HG02588 (cell line): ENCODE results near the gene PSMB7.

ENCODE experiments used
- ATAC-seq: cut with Tn5 transposase; IDR thresholded peaks from one replicate; pipeline ENCODE4 v1.9.1; 2021; ENCODE audit warnings: mild to moderate bottlenecking, moderate library complexity; ENCODE audit not compliant: unreplicated experiment

PSMB7 gene

DNA sequence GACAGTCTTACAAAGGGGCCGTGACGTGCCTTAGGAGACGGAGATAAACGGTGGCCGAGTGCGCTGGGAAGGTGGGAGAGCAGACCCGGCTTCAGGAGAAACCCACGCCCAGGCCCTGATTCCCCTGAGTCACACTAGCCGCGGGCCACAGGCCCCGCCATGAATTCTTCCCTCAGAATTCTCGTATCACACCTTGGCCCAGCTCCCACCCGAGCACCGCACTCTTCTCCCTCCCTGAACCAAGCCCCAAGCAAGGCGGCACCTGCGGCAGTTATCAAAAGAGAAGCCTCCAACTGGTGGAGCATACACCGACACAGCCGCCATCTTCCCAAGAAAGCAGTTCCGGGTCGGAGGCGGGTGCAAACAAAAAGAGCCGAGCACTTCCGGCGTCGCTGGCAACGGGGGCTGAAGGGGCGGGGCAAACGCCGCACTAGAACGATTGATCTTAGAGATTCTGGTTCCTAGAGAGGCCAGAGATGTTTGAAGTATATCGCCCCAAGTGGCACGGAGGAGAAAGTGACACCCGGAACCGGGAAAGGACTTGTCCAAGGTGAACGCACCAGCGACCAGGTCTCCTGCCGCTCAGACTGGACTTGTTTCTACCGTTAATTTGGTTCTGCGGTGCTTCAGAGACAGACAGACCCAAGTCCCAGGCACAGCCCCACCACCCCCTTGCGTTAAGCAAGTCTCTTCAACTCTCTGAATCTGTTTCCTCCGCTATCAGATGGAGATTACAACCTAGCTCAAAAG is at the start of gene PSMB7:
TSS of gene PSMB7 (minus strand) at position 341 of the 750 bp plus-strand sequence. CDS start at position 324, 17 bp downstream.
- peak; percentile 87 for ATAC-seq

DNA sequence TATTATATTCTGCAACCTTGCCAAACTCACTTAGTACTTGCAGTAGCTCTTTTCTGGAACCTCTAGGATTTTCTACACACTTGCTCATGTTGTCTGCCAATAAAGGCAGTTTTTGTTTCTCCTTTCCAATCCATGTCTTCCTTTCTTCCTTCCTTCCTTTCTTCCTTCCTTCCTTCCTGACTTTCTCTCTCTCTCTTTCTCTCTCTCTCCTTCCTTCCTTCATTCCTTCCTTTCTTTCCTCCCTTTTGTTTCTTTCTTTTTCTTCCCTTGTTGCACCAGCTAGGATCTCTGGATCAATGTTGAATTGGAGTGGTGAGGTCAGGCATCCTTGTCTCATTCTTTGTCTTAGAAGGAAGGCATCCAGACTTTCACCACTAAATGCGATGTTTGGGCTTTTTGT is 47.5 kb upstream of the PSMB7 start:
- ATAC-seq, result no peak

DNA sequence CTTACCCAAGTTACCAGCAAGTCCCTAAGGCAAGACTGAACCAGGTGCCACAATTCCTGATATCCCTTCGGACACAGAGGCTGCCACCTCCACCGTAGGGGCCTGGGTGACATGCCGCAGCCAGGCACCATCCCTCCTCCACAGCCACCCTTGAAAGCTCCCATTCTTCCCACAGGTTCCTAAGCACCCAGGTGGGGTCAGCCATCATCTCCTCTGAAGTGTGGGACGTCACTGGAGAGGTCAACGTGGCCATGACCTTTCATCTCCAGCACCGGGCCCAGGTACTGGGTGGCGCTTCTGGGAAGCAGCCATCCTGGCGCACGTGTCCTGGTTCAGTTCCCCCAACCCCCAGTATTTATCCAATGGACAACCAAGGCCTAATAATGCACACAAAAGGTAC is 43.2 kb upstream of the PSMB7 start:
- ATAC-seq, result no peak

DNA sequence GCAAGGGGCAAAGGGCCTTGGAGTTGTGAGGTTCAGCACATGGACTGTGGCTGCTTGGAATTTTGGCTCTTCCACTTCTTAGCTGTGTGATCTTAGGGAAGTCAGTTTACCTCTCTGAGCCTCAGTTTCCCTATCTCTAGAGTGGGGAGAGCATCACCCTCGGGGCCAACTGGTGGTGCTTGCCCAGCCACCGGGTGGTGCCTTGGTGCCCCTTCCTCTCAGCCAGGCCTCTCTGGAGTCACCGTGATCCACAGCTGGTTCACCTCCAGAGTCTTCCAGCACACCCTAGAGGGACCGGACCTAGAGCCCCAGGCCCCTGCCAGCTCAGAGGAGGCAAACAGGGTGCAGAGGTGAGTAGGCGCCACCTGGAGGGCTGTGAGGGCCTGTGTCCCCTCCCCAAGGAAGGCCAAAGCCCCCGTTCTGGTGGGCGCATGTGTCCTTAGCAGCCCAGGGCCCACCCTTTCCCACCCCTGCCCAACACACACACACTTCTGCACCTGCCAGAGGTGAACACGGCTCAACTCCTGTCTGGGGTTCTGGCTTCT is 42.7 kb upstream of the PSMB7 start:
- no peak for ATAC-seq

DNA sequence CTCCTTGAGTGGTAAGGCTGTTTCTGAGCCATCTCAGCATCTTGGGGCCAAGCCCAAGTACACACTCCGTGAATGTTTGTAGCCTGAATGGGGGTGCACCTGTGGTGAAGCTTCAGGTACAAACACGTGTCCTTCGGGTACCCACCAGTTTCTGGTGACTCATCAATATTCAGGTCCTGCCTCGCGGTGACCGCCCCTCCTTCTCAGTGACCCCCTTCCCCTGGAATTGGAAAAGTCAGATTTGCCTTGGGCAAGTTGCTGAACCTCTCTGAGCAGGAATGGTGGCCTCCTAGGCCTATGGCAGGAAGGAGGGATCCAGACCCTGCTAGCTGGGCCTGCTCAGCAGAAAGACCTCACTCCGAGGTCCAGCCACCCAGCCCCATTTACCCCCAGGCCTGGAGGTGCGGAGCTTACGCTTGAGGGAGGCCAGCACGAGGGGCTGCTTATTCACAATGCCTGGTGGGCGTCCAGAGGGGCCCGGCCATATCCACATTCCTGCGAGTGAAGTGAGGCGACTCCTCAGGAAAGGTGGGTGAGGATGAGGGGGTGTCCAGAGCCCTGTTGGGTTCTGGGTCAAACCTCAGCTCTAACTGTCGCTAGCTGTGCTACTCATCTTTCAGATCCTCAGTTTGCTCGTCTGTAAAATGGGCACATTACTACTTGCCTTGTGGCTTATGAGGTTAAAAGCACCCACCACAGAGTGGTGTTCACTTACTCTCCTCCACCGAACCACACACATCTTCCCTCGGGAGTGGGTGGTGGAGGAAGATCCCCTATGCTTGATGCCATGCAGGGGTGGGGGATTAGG is 42.0 kb upstream of the PSMB7 start:
- no peak for ATAC-seq

DNA sequence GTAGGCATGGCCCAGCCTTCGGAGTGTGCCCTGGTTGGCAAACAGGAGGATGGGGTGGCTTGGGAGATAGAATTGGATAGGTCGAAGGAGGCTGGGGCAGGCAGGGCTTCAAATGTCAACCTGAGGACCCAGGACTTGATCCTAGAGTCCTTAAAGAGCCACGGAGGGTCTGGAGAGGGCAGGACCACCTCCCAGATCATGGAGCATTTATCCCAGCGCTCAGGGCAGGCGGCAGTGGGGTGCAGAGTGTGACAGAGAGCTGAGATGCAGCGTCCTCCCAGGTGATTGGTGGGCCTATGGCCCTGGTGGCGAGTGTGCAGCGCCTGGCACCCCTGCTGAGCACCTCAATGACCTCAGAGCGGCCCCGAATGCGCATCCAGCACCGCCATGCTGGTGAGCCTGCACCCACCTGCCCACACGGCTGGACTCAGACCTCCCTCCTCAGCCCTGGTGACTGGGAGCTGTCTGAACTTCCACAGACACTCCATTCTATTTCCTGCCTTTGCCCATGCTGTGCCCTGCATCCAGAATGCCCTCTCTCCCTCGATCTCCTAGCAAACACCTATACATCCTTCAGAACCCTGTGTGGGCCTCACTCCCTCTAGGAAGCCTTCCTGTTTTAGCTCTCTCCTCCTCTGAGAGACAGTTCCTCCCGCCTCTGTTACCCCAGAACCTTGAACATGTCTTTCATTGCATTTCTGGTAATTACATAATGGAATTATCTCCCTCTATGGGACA is 41.3 kb upstream of the PSMB7 start:
- no peak for ATAC-seq

DNA sequence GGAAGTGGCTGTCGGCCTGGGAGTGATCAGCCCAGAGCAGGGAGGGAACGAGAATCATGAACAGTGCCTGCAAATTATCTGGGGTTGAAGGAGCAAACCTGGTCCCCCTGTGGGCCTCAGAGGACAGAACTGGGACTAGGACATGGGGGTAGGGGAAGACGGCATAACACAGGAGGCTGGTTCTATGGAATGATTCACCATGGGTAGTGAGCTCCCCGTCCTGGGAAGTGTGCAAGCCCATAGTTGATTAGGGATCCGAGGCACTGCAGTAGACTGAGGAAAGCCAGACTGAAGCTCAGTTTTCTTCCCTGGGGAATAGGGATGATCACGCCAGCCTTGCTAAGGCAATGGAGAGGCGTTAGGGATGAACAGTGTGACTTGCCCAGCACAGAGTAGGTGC is 40.6 kb upstream of the PSMB7 start:
- no peak for ATAC-seq

DNA sequence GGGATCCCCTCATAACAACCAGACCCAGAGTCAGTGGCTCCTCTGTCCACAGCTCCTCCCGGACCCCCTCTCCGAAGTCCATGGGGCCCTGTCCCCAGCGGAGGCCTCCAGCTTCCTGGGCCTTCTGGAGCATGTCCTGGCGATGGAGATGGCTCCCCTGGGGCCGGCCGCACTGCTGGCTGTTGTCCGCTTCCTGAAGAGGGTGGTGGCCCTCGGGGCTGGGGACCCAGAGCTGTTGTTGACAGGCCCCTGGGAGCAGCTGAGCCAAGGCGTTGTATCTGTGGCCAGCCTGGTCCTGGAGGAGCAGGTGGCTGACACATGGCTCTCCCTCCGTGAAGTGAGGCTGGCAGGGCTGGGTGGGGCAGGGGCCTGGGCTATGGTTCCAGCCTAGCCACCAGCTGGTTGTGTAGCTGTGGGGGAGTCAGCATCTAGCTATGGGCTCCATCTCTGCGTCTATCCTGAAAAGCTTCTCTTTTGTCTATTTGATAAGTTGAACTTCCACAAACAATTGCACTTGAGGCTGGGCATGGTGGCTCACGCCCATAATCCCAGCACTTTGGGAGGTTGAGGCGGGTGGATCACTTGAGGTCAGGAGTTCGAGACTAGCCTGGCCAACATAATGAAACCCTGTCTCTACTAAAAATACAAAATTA is 39.7 kb upstream of the PSMB7 start:
- no peak for ATAC-seq

DNA sequence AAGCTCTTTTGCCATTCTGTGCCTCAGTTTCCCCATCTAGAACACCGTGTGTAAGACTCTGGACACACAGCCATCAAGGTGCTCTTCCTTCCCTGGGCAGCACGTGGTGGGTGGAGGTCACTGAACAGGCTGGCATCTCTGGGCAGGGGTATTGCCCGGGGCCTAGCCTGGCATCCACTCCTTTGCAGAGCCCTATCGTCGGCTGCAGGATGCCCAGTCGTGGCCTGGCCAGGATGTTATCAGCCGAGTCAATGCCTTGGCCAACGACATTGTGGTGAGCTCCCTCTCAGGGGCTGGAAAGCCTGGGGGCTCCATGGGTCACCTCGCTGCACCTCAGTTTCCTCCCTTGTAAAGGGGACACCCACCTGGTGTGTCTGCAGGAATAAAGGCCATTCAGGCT is 39.1 kb upstream of the PSMB7 start:
- ATAC-seq, result no peak

DNA sequence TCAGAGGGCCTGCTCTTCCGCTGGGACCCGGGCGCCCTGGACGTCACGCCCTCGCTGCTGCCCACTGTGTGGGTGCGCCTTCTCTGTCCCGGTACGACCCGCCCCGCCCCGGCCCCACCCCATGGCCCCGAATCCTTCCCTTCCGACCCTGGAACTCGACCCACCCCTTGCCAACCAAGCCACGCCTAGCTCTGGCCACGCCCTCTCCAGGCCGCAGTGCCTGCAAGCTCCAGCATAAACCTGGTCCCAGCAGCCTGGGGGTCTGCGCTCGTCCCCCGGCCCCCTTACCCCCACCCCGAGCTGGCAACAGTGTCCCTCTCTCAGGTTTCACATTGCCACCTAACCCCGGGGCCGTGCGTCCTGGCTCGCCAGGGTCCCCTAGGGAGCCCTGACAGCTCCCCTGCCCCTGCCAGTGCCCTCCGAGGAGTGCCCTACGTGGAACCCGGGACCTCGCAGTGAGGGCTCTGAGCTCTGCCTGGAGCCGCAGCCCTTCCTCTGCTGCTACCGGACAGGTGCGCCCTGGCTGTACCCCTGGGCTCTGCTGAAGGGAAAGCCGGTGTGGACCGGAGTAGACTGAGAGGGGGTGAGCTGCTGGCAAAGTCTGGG is 38.4 kb upstream of the PSMB7 start:
- no peak for ATAC-seq

DNA sequence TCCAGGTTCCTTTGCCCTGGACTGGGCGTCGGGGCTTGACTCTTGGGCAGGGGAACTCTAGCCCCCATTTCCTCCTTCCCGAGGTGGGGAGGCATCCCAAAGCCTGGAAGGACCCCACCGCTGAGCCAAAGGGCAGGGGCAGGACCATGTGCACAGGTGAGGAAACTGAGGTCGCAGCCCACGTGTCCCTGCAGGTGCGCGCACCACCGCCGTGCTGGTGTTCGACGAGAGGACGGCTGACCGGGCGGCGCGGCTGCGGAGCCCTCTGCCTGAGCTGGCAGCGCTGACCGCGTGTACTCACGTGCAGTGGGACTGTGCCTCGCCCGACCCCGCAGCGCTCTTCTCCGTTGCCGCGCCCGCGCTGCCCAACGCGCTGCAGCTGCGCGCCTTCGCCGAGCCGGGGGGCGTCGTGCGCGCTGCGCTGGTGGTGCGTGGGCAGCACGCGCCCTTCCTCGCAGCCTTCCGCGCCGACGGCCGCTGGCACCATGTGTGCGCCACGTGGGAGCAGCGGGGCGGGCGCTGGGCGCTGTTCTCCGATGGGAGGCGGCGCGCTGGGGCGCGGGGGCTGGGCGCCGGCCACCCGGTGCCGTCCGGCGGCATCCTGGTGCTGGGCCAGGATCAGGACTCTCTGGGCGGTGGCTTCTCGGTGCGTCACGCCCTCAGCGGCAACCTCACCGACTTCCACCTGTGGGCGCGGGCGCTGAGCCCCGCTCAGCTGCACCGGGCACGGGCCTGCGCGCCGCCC is 37.8 kb upstream of the PSMB7 start:
- ATAC-seq, result no peak

DNA sequence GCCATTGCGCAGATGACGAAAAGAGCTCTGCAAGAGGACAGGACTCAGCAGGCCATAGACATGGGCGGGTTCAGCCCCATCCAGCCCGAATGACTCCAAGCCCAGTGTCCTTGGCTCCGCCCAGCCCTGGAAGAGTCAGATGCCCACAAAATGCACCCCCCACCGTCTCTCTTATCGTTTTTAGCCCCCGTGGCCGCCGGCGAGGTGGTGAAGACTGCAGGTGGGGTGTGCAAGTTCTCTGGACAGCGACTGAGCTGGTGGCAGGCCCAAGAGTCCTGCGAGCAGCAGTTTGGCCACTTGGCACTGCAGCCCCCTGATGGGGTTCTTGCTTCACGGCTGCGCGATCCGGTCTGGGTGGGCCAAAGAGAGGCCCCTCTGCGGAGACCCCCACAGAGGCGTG is 37.1 kb upstream of the PSMB7 start:
- ATAC-seq, result no peak

DNA sequence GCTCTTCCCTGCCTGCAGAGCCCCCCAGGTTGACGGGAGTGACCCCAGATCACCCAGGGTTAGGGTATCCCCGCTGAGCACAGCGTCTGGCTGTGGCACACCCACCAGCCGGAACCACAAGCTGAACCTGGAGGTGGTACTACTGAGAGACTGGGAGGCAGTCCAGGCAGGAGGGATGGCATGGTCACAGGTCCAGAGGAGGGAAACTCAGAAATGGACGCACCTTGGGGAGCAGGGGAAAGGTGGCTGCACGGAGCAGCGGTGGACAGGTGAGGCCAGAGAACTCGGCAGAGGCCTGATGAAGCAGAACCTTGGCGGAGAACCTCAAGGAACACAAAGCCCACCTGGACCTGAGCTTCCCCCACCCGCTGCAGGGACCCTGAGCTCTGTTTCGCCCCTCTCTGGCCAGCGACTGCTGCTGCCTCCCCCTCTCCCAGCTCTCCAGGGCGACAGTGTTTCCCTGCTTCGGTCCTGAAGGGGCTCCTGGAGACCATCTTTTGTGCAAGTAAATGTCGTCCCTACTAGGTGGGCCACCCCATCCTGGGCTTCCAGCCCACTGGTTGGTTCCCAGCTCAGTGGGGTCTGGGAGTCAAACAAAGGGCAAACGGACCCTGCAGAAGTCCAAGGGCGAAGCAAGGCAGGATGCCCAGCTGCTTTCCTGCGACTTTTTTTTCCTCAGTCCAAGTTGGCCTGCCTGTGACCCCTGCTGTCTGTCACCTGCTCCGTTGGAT is 35.9 kb upstream of the PSMB7 start:
- no peak for ATAC-seq

DNA sequence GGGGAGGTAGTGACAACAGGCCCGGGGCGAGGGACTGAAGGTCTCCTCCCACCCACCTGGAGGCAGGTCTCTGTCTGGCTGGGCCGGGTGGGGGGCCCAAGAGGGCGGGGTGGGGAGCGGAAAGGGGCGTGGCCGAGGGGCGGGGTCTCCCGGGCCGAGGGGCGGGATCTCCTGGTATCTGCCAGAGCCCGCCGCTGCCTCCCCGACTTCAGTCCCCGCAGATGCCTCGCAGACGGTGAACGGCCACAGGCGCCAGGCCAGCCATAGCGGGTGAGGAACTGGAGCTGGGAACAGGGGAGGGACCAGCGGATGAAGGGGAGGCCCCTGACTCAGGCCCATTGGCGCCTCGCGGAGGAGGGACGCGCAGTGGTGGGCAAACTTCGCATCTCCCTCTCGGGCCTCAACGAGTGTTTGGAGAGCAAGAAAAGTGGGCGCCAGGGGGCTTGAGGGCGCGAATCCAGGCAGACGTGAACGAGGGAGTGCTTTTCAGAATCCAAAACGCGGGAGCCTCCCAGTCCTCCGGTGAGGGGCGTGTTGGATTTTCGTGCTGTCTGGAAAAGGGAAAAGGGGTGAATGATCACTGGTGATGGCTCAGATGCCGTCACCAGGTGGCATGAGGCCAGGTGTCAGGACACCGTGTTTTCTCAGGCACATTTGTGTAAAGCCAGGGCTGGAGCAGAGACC is 35.1 kb upstream of the PSMB7 start, which contains the start of gene ADGRD2:
TSS of gene ADGRD2 (plus strand) at position 211 of the 684 bp plus-strand sequence. CDS start 1,216 bp downstream, outside the sequence.
- ATAC-seq, result no peak

DNA sequence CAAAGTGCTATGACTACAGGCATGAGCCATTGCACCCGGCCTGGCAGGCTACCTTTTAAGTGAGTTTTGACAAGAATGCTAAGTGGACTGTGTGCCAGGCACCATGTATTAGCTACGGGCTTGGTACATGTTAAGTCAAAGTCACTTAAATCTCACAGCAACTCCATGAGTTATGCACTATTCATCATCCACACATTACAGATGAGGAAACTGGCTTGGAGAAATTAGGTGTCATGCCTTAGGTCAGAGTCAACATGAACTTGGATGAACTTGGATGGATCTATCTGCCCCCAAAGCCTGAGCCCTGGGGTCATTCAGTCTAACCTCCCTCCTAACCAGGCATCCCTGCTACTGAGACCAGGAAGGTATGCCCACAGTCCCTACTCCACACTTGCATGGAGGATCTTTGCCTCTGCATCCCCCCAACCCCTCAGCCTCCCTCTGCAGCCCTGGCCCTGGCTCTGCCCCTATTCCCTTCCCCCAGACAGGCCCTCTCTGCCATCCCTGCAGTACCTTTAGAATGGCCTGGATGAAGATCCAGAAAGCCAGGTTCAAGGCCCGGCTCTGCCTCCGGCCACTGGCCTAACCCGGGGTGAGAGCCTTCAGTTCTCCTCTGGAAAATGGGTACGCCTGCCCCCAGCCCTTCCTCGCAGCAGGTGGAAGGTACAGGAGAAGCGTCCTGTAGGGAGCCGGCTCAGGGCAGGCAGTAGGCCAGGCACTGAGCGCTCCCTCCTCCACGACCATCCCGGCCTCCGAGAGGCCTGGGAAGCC is 34.3 kb upstream of the PSMB7 start:
- ATAC-seq, result no peak

DNA sequence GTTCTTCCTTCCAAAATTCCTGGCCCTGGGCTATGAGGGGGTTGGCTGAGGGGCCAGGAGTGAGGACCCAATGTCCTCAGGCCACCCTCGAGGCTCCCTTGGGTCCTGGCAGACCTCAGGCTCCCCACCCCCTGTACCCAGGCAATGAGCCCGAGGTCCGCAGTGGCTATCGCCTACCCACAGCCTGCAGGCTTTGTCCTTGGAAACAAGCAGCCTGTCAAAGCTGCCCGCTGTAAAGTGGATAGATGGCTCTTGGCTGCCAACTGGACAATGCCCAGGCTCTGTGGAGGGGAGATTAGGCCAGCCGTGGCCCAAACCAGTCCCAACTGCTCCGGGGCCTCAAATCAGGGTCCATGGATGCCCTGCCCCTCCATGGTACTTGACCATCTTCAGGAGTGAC is 32.8 kb upstream of the PSMB7 start:
- no peak for ATAC-seq

DNA sequence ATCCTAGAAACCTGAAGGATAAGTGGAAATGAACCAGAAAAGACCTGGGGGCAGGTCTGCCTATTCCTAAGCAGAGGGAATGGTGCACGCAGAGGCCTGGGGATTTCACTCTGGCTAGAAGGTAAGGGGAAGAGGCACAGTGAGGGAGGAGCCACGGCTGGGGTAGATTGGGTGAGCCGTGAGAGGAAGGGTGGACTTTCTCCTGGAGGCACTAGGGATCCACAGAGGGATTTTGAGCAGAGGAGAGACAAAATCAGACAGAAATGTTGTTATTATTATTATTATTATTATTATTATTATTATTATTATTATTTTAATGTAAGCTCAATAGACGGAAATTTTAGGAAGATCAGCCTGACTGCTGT is 32.0 kb upstream of the PSMB7 start:
- no peak for ATAC-seq

DNA sequence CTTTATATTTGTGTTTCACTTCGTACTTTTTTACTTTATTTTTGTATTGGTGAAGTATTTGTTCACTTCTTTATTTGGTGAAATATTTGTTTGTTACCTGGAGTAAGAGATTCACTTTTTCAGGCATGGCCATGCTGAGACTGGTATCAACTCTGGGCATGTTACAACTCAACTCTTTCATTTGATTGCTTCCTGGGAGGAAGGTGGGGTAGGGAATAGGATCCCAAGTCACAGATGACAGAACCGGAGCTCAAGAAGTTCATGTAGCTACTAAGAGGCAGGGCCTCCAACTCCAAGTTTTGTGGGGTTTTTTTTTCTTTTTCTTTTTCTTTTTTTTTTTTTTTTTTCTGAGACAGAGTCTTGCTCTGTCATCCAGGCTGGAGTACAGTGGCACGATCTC is 28.9 kb upstream of the PSMB7 start:
- ATAC-seq, result no peak
